ENCODE results near the gene IMP4.

Gene IMP4

GRCh38 chr2:130378898-130379214, 36.2 kb downstream of the IMP4 start:
- TF ChIP-seq CTCF (IDR thresholded peaks at IDR 0.05; ENCODE audit: low read depth, low read length) = no peak
- no peak for DNase-seq (ENCODE audit: extremely low read depth, low read depth)

- no peak for TF ChIP-seq CTCF (IDR thresholded peaks at IDR 0.05; ENCODE audit: low read depth, low read length)
- DNase-seq (ENCODE audit: extremely low read depth, low read depth) = no peak
These were observed 37.6 kb downstream of the IMP4 start for GRCh38 chr2:130380096-130380934.

GRCh38 chr2:130381145-130381544, 38.4 kb downstream of the IMP4 start:
- no peak for DNase-seq (ENCODE audit: extremely low read depth, low read depth)
- no peak for TF ChIP-seq CTCF (IDR thresholded peaks at IDR 0.05; ENCODE audit: low read depth, low read length)

- DNase-seq (ENCODE audit: extremely low read depth, low read depth) = no peak
- no peak for TF ChIP-seq CTCF (IDR thresholded peaks at IDR 0.05; ENCODE audit: low read depth, low read length)
These were observed 38.9 kb downstream of the IMP4 start for GRCh38 chr2:130381619-130382018.

- DNase-seq (ENCODE audit: extremely low read depth, low read depth) = no peak
- no peak for TF ChIP-seq CTCF (IDR thresholded peaks at IDR 0.05; ENCODE audit: low read depth, low read length)
These were observed 39.7 kb downstream of the IMP4 start for GRCh38 chr2:130382313-130382917.

GRCh38 chr2:130385709-130386108, 43.0 kb downstream of the IMP4 start:
- TF ChIP-seq CTCF (IDR thresholded peaks at IDR 0.05; ENCODE audit: low read depth, low read length) = no peak
- no peak for DNase-seq (ENCODE audit: extremely low read depth, low read depth)

GRCh38 chr2:130387071-130387400, 44.3 kb downstream of the IMP4 start:
- no peak for DNase-seq (ENCODE audit: extremely low read depth, low read depth)
- no peak for TF ChIP-seq CTCF (IDR thresholded peaks at IDR 0.05; ENCODE audit: low read depth, low read length)

Measured in AG09319 (cell line).